Measurements from ENCODE around the gene HUNK.
"Not testable (repeated sequence)": the region's sequence is repeated elsewhere in the genome, so short reads cannot be mapped to it uniquely, and the experiment has no call there.

The HUNK gene

GRCh38 chr21:31945546-31945945 is 72.7 kb downstream of the HUNK start:
- DNase-seq (ENCODE audit: low read depth, low spot score), result peak; percentile 60
- ChIA-PET POLR2A (no interaction called here), CTCF (interaction anchor here (1.0 to 1.9 kb wide), 4 partner anchors 9 to 313 kb away, joined by 3 to 6 read pairs (median 3); partner anchors contain the start of gene HUNK)
- TF ChIP-seq, protein P1, sequence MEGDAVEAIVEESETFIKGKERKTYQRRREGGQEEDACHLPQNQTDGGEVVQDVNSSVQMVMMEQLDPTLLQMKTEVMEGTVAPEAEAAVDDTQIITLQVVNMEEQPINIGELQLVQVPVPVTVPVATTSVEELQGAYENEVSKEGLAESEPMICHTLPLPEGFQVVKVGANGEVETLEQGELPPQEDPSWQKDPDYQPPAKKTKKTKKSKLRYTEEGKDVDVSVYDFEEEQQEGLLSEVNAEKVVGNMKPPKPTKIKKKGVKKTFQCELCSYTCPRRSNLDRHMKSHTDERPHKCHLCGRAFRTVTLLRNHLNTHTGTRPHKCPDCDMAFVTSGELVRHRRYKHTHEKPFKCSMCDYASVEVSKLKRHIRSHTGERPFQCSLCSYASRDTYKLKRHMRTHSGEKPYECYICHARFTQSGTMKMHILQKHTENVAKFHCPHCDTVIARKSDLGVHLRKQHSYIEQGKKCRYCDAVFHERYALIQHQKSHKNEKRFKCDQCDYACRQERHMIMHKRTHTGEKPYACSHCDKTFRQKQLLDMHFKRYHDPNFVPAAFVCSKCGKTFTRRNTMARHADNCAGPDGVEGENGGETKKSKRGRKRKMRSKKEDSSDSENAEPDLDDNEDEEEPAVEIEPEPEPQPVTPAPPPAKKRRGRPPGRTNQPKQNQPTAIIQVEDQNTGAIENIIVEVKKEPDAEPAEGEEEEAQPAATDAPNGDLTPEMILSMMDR (IDR thresholded peaks at IDR 0.05; ENCODE audit: insufficient read depth, low read length, missing control alignments), result no peak
- no peak overlapping the region for H3K4me3 ChIP-seq (ENCODE audit: low read depth, low read length)

DNA sequence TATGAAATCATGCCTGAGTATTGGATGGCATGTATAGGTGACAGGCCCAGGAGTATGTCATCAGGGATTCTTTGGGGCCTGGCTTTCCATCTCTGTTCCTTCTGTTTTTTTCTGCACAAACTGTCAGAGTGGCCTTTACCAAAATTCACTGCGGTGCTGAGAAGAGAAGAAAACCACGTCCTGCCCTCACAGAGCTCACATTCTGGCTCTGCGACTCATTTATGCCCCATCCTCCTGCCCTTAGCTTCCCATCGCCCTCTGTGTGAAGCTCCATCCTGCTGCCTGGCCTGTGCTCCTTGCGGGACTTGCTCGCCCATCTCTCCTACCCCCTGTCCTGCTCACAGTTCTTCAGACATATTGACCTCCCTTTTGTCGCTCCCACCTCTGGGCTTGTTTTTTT is 73.4 kb downstream of the HUNK start:
- CTCF ChIA-PET, result interaction anchor here (1.0 to 1.2 kb wide), 3 partner anchors 10 to 72 kb away, joined by 3 to 4 read pairs (median 3); no protein-coding TSS in a partner anchor
- DNase-seq (ENCODE audit: low read depth, low spot score), result no peak
- H3K4me3 ChIP-seq (ENCODE audit: low read depth, low read length), result no peak overlapping the region
- TF ChIP-seq, protein P1 (IDR thresholded peaks at IDR 0.05; ENCODE audit: insufficient read depth, low read length, missing control alignments), result no peak
- POLR2A ChIA-PET, result interaction anchor here (0.7 kb wide), 1 partner anchor 35 kb away, joined by 3 read pairs; no protein-coding TSS in a partner anchor

DNA sequence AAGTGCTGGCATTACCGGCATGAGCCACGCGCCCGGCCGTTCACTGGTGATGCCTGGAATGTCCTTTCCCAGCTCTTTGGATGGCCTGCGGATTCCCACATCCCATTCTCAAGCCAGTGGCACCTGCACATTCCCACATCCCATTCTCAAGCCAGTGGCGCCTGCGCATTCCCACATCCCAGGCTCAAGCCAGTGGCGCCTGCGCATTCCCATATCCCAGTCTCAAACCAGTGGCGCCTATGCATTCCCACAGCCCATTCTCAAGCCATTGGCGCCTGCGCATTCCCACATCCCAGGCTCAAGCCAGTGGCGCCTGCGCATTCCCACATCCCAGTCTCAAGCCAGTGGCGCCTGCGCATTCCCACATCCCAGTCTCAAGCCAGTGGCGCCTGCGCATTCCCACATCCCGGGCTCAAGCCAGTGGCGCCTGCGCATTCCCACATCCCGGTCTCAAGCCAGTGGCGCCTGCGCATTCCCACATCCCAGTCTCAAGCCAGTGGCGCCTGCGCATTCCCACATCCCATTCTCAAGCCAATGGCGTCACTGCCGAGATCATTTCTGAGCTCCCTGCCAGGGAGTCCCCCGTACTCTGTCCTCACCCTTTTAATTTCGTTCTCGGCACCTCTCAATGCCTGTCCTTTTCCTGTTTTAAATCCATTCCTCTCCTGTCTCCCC is 74.2 kb downstream of the HUNK start:
- H3K4me3 ChIP-seq (ENCODE audit: low read depth, low read length); DNase-seq (ENCODE audit: low read depth, low spot score); POLR2A ChIA-PET: not testable (repeated sequence)
- CTCF ChIA-PET, result interaction anchor here (0.6 to 1.0 kb wide), 2 partner anchors 34 to 72 kb away, joined by 3 to 4 read pairs; no protein-coding TSS in a partner anchor

- POLR2A ChIA-PET, result no interaction called here
These were observed 75.9 kb downstream of the HUNK start for GRCh38 chr21:31948676-31949075.

DNA sequence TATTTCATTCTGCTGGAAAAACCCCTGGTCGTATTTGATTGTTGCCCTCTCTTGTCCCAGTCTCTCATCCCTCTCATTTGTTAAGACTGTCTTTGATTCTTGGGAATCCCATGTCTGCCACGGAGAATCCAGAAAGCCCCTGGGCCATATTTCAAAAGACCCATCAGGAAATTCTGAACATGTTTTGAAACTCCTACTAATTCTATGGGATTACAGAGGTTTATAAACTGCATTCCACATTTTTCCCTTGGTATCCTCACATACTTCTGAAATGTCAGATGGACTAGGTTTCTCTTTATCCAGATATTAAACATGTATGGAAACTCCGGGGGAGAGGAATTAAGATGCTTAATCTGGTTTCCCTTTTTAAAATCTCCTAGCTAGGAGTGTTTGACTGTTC is 80.0 kb downstream of the HUNK start:
- TF ChIP-seq, protein P1 (IDR thresholded peaks at IDR 0.05; ENCODE audit: insufficient read depth, low read length, missing control alignments), result no peak
- no peak overlapping the region for H3K4me3 ChIP-seq (ENCODE audit: low read depth, low read length)
- no peak for DNase-seq (ENCODE audit: low read depth, low spot score)
- POLR2A ChIA-PET, result no interaction called here
- CTCF ChIA-PET, result no interaction called here

More at GRCh38 chr21:31948676-31949075, 75.9 kb downstream of the HUNK start:
- no peak for DNase-seq (ENCODE audit: low read depth, low spot score)
- H3K4me3 ChIP-seq (ENCODE audit: low read depth, low read length), result no peak overlapping the region
- CTCF ChIA-PET, result no interaction called here
- TF ChIP-seq, protein P1 (IDR thresholded peaks at IDR 0.05; ENCODE audit: insufficient read depth, low read length, missing control alignments), result no peak

- TF ChIP-seq, protein P1 (IDR thresholded peaks at IDR 0.05; ENCODE audit: insufficient read depth, low read length, missing control alignments), result no peak
- no peak overlapping the region for H3K4me3 ChIP-seq (ENCODE audit: low read depth, low read length)
- CTCF ChIA-PET, result no interaction called here
- POLR2A ChIA-PET, result no interaction called here
- DNase-seq (ENCODE audit: low read depth, low spot score), result no peak
These were observed 84.8 kb downstream of the HUNK start for GRCh38 chr21:31957631-31958030.

GRCh38 chr21:31959881-31960280 is 87.1 kb downstream of the HUNK start:
- CTCF ChIA-PET, result no interaction called here
- H3K4me3 ChIP-seq (ENCODE audit: low read depth, low read length), result no peak overlapping the region
- DNase-seq (ENCODE audit: low read depth, low spot score), result no peak
- TF ChIP-seq, protein P1 (IDR thresholded peaks at IDR 0.05; ENCODE audit: insufficient read depth, low read length, missing control alignments), result no peak
- POLR2A ChIA-PET, result no interaction called here

Data from AG04449 (cell line).